NCI-H2196 treated with DMSO at 0.1 percent for 48 hours (cell line): ENCODE measurements around the gene CENPP.

ENCODE experiments used
- DNase-seq: peaks from one replicate; lab custom pipeline; 2025; ENCODE audit not compliant: unreplicated experiment; lab: John Stamatoyannopoulos, UW

CENPP gene

GRCh38 chr9:92503156-92503555 is 177.4 kb downstream of the CENPP start:
- no peak for DNase-seq

DNA sequence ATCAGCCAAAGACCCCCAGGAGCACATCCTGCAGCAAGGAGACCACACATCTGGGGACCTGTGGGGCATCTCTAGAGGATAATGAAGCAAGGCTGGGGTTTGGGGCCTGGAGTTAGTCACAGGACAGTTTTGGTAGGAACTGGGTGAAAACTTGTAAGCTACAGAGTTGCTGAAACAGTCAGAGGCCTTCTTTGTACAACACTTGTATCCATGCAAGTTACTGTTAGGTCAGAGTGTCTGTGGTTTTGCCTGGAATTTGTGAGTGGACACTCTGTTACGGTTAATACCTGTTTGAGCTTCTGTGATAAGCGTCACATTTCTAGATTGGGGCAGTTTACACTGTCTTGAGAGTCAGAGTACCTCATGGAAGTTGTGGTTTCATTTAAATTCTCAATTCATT is 179.1 kb downstream of the CENPP start:
- DNase-seq = no peak

GRCh38 chr9:92506184-92506857 is 180.6 kb downstream of the CENPP start:
- DNase-seq = no peak

DNA sequence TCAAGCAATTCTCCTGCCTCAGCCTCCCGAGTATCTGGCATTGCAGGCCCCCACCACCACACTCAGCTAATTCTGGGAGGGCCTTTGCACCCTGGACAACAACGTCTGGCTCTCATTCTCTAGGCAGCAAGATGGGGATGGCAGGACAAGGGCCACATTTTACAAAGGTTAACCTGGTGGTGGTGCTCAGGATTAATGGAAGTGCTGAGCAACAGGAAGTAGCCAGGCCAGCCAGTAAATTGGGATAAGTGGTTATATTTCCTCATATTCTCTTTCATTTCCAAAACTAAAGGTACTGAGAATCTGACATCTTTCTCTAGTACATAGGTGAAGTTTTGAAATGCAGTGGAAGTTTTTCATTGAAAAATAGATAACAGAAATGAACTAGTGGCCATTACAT is 181.3 kb downstream of the CENPP start:
- DNase-seq = no peak

GRCh38 chr9:92507496-92507895 is 181.7 kb downstream of the CENPP start:
- no peak for DNase-seq

DNA sequence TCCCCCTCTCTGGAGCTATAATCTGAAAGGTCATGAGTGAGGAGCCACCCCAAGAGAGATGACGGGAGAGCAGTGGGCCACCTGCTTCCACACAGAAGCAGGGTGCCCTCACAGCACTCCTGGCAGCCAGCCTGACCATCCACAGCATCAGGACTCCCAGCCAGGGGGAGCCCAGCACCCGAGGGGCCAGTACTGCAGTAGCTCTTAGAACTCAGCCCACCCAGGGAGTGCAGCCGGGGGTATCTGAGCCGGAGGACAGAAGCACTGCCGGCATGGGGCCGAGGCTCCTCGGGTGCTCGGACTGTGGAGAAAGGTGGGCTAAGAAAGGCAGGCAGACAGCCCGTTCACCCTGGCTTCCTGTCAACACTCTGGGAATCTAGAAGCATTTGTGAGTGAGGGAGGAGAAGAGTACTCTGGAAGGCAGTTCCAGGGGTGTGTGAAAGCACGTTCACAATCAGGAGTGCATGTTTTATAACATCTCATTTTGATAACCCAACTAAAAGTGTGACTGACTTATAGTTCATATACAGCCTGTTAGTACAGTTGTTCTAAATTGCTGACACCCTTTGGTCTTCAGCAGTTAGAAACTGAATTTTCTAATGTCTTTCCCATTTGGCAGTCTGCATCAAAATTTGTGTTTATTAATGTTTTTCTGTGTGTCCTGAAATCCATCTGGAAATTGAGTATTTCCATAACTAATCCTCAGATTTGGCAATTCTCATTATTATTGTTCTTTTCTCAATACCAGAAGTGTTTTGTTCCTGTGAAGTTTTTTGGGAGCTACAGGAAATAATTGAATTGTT is 182.5 kb downstream of the CENPP start:
- DNase-seq = no peak

GRCh38 chr9:92509050-92509449 is 183.3 kb downstream of the CENPP start:
- DNase-seq = no peak

DNA sequence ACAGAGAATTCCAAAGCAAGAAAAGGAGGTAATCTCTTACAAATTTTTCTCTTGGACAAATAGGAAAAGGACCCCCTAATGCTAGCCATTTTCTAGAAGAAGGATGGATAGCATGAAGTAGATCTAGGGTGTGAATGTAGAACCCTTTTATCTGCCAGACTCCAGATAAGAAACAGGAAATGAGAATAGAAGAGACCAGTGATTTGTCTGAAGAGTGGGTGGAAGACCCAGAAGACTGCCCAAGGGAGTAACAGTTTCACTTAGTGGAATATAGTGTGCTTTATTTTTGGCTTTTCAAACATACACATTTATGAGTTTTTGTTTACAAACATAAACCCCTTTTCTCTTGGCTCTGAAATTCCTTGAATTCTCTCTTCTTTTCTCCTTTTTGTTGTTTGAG is 185.0 kb downstream of the CENPP start:
- no peak for DNase-seq

- DNase-seq = no peak
These were observed 186.9 kb downstream of the CENPP start for GRCh38 chr9:92512622-92513021.

DNA sequence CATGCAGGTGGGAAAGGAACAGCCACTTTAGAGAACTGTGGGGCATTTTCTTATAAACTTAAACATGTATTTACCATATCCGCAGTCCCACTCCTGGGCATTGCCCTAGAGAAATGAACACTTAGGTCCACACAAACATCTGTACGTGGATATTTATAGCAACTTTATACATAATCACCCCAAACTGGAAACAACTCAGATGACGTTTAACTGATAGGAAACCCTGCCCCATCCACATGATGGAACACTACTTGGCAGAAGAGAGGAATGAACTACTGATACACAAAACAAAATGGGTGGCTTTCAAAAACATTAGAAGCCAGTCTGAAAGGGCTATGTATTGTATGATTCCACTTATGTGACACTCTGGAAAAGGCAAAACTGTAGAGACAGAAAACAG is 187.6 kb downstream of the CENPP start:
- DNase-seq = no peak

- no peak for DNase-seq
These were observed 188.9 kb downstream of the CENPP start for GRCh38 chr9:92514635-92515034.

GRCh38 chr9:92516521-92516920 is 190.8 kb downstream of the CENPP start:
- no peak for DNase-seq

DNA sequence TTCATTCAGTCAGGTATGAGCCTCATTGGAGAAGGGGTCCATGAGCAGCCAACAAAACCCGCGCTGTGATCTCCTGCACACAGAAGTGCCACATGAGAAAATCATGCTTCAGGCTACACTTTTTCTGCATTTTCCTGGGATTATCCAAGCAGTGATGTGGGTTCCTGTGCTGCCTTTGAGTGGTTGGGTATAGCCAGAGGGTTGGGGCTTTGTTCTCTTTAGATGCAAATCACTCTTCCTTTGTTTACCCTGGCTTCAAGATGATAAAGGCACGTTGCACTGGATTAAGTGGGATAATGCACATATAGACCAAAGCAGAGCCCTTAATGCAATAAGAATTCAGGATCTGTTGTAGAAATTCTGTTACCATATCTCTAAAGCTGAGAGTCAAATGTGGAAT is 191.3 kb downstream of the CENPP start:
- DNase-seq = no peak

DNA sequence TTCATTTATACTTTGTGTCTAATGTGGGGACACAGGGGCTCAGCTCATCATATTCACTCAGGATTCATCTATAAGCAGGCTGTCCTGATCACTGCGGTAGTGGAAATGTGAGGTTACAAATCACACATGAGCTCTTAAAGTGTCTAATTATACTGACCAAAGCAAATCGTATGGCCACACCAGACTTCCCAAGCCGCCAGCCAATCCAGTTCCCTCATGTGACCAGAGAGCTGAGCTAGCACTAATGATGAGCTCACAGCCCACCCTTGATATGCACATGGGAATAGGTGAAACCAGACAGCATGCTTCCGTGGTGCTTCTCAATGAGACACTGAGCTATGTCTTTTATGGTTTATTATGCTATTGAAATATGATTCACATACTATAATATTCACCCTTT is 192.4 kb downstream of the CENPP start:
- DNase-seq = no peak

DNA sequence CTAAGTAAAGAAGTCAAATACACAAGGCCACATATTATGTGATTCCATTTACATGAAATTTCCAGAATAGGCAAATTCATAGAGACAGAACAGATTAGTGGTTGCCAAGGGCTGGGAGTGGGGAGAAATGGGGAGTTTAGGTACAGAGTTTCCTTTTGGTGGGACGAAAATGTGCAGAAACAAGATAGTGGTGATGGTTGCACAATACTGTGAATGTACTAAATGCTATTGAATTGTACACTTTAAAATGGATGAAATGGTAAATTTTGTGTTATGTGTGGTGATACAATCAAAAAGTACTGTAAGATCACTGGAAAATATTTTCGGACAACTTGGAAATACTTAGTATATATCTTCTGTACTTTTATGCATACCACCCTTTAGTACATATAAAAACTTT is 195.1 kb downstream of the CENPP start:
- DNase-seq = no peak

- no peak for DNase-seq
These were observed 197.5 kb downstream of the CENPP start for GRCh38 chr9:92522983-92523970.

DNA sequence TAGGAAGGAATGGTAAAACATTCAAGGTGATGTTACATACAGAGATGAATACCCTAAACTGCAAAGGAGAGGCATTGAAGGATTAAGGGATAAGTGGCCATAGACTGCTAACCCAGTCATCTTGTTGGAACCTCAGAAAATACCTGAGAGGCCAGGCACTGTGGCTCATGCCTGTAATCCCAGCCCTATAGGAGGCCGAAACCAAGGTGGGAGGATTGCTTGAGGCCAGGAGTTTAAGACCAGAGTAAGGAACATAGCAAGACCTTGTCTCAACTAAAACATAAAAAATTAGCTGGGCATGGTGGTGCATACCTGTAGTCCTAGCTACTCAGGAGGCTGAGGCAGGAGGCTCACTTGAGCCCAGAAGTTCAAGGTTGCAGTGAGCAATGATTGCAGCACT is 199.1 kb downstream of the CENPP start:
- DNase-seq = no peak

GRCh38 chr9:92525306-92525705 is 199.6 kb downstream of the CENPP start:
- DNase-seq = no peak

DNA sequence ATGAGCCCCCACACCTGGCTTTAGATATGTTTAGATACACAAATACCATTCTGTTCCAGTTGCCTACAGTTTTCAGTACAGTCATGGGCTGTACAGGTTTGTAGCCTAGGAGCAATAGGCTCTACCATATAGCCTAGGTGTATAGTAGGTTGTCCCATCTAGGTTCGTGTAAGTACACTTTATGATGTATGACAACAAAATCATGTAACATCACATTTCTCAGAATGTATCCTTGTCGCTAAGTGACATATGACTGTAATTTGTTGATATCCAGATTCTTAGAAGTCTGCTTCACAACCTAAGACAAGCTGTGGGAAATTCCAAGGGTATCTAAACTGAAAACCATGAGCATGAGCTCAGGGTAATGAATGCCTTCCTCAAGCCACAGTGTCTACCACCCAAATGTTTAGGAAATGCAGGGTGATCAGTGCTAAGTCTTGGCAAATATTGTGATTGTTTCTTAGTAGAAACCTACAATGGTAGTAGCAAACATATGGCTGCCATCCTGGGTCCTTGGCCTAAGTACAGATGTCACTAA is 201.6 kb downstream of the CENPP start:
- no peak for DNase-seq

DNA sequence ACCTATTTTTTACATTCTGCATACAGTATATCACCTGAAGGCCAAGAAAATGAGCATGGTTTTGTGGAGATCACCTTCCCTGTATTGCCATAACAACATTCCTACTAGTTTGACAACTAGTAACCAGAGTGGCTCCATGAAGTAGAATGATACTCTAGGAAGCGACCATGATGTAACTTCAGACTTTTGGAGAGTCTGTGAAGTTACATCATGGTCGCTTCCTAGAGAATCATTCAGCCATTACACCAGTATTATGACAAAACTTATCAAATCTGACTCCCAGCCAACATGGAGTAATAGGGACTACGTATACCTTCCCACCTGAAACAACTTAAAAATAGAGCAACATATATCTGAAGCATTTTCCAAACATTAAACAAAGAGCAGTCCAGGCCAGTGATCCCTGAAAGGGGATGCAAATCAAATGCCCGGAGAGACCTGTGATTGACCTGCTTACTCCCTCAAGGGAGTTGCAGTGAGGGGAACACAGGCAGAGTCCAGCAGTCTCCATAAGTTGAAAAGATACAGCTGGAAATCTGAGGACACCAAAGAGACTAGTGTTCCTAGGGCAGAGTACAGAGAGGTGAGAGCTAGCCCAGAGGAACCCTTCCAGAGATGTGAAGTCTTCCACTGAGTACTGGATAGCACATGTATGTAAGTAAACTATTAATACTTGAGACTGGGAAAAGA is 202.2 kb downstream of the CENPP start:
- no peak for DNase-seq

- no peak for DNase-seq
These were observed 202.7 kb downstream of the CENPP start for GRCh38 chr9:92528522-92528849.
